DMS79 (cell line): ENCODE measurements around the gene FER1L5.

Source experiments
- DNase-seq: peaks from one replicate; lab custom pipeline; 2025; lab: John Stamatoyannopoulos, UW

FER1L5 gene

GRCh38 chr2:96751800-96752199 lies 109.2 kb downstream of the FER1L5 start:
- DNase-seq: no peak

GRCh38 chr2:96753661-96754282 lies 111.2 kb downstream of the FER1L5 start:
- DNase-seq: no peak

- no peak for DNase-seq
These were observed 111.8 kb downstream of the FER1L5 start for GRCh38 chr2:96754317-96754716.
